H1 (cell line): ENCODE data around the gene DBH. TPM values are rescaled to one million over a fixed set of nuclear protein-coding genes. Genes with fewer than 3 reads are reported as not detected.

ENCODE experiments used
- ATF3 ChIP-seq: IDR thresholded peaks from 2 replicates; pipeline ENCODE4 v1.6.1; 2011; ENCODE audit warnings: low read depth, mild to moderate bottlenecking, low read length; ENCODE audit not compliant: insufficient read depth
- BACH1 ChIP-seq: IDR thresholded peaks from 2 replicates; pipeline ENCODE4 v1.6.1; 2012; ENCODE audit warnings: low read length, improper control_type of control experiment
- CHD1 ChIP-seq: IDR thresholded peaks from 2 replicates; pipeline ENCODE4 v1.6.1; 2012; ENCODE audit warnings: low read depth, low read length, improper control_type of control experiment
- CHD2 ChIP-seq: IDR thresholded peaks from 2 replicates; pipeline ENCODE4 v1.6.1; 2012; ENCODE audit warnings: low read length, improper control_type of control experiment
- CHD7 ChIP-seq: fragments of 300-600 bp; sonication (generic); IDR thresholded peaks from 2 replicates; pipeline ENCODE4 v1.7.1; 2012; ENCODE audit warnings: low read length, moderate library complexity, mild to moderate bottlenecking, inconsistent platforms; ENCODE audit not compliant: insufficient replicate concordance
- KDM5A ChIP-seq: fragments of 200-600 bp; IDR thresholded peaks from 2 replicates; pipeline ENCODE4 v1.7.1; 2012; ENCODE audit warnings: mild to moderate bottlenecking, low read length, inconsistent platforms, mixed read lengths
- RAD21 ChIP-seq, 2 experiments: IDR thresholded peaks in 1 of 2; conservative IDR thresholded peaks in 1 of 2; 2 replicates each; pipeline ENCODE4 v1.6.1; 2011; ENCODE audit warnings: low read depth in 2 of 2, low read length in 2 of 2, improper control_type of control experiment in 1 of 2, inconsistent platforms in 1 of 2, mild to moderate bottlenecking in 1 of 2, moderate library complexity in 1 of 2
- RFX5 ChIP-seq: IDR thresholded peaks from 2 replicates; pipeline ENCODE4 v1.6.1; 2011; ENCODE audit warnings: low read depth, low read length, improper control_type of control experiment, borderline replicate concordance
- polyA plus RNA-seq, 7 experiments: library from polyadenylated mRNA; depleted of rRNA in 3 of 7; stranded (reverse) in 5 of 7; unstranded in 2 of 7; fragments of >200 nt in 5 of 7; fragments of 200-250 nt in 2 of 7; gene quantifications; 1 replicate in 5 of 7; 2 replicates in 1 of 7; 4 replicates in 1 of 7; pipeline versions ENCODE4 v1.2.1 to v1.2.3, GENCODE V29; 2011 to 2013; ENCODE audit warnings: missing spikeins in 2 of 7, mixed read lengths in 2 of 7
- total RNA-seq: library from RNA; stranded (reverse); fragmentation: NEBNext Ultra II Directional; extraction: Animal tissue kit (Norgen Biotek cat#: 25700); gene quantifications from 2 replicates; pipeline ENCODE4 v1.2.1, GENCODE V29; 2021

The DBH gene
- total and polyA plus RNA-seq, 2 of the 8 experiments (the other 6 are each of a cell fraction or from before 2014, with no cell fraction given), result 0.18 TPM; not detected in 1

GRCh38 chr9:133641396-133641655 is 5.2 kb downstream of the DBH start (continued):
- TF ChIP-seq CHD7 (no peak), CHD1 (no peak), BACH1 (no peak), KDM5A (no peak), RFX5 (no peak), ATF3 (no peak), RAD21 (IDR thresholded peaks at IDR 0.05 in 1 of 2, conservative IDR thresholded peaks at IDR 0.05 in 1 of 2; ENCODE audit: low read depth in 2 of 2, low read length in 2 of 2) (no peak), CHD2 (no peak)
- TF ChIP-seq, all 59 proteins: peak for 0
